Measurements from ENCODE around the gene RNF43. TPM values are rescaled to one million over a fixed set of nuclear protein-coding genes. Genes with fewer than 3 reads are reported as not detected.

Gene RNF43
- polyA plus RNA-seq (2012; ENCODE audit: insufficient read depth, insufficient read length, low read depth), result not detected

GRCh38 chr17:58417300-58418092 lies at the start of gene RNF43:
Gene RNF43, minus strand, starts transcription at chr17:58417534. Its CDS starts 1,957 bp downstream, at chr17:58415577.
- DNase-seq, result peak; percentile 77
- H3K4me1 ChIP-seq, result no peaks in the 10 kb centered on the region
- H3K4me3 ChIP-seq (ENCODE audit: low read depth, low read length), result no peak within 1 kb of the TSS
- H3K36me3 ChIP-seq, result no peaks in the 10 kb centered on the region
- peaks cover 92% of the 10 kb centered on the region for H3K27me3 ChIP-seq
- no peaks in the 10 kb centered on the region for H3K9me3 ChIP-seq
- TF ChIP-seq CTCF (IDR thresholded peaks at IDR 0.05; ENCODE audit: low read depth, low read length), result peak; percentile 95

- no peaks in the 10 kb centered on the region for H3K4me1 ChIP-seq
- no peaks in the 10 kb centered on the region for H3K9me3 ChIP-seq
- DNase-seq, result no peak
- peaks cover 23% of the 10 kb centered on the region for H3K27me3 ChIP-seq
- no peak for TF ChIP-seq CTCF (IDR thresholded peaks at IDR 0.05; ENCODE audit: low read depth, low read length)
- H3K4me3 ChIP-seq (ENCODE audit: low read depth, low read length), result no peak overlapping the region
- H3K36me3 ChIP-seq, result no peaks in the 10 kb centered on the region
Measured at GRCh38 chr17:58455491-58455890, 38.2 kb upstream of the RNF43 start.

- no peak for DNase-seq
- TF ChIP-seq CTCF (IDR thresholded peaks at IDR 0.05; ENCODE audit: low read depth, low read length), result no peak
- peaks cover 23% of the 10 kb centered on the region for H3K27me3 ChIP-seq
Measured at GRCh38 chr17:58452738-58453137, 35.4 kb upstream of the RNF43 start.

GRCh38 chr17:58447039-58447975 lies 30.0 kb upstream of the RNF43 start:
- Histone ChIP-seq H3K36me3 (no peaks in the 10 kb centered on the region), H3K27me3 (peaks cover 32% of the 10 kb centered on the region), H3K9me3 (no peaks in the 10 kb centered on the region), H3K4me3 (ENCODE audit: low read depth, low read length) (no peak overlapping the region), H3K4me1 (no peaks in the 10 kb centered on the region)
- peak; percentile 83 for DNase-seq
- TF ChIP-seq CTCF (IDR thresholded peaks at IDR 0.05; ENCODE audit: low read depth, low read length), result peak; percentile 96

More at GRCh38 chr17:58452738-58453137, 35.4 kb upstream of the RNF43 start:
- H3K4me1 ChIP-seq, result no peaks in the 10 kb centered on the region
- H3K36me3 ChIP-seq, result no peaks in the 10 kb centered on the region
- H3K4me3 ChIP-seq (ENCODE audit: low read depth, low read length), result no peak overlapping the region
- H3K9me3 ChIP-seq, result no peaks in the 10 kb centered on the region

GRCh38 chr17:58446086-58446485 lies 28.8 kb upstream of the RNF43 start:
- no peaks in the 10 kb centered on the region for H3K4me1 ChIP-seq
- H3K27me3 ChIP-seq, result peaks cover 44% of the 10 kb centered on the region
- TF ChIP-seq CTCF (IDR thresholded peaks at IDR 0.05; ENCODE audit: low read depth, low read length), result no peak
- H3K9me3 ChIP-seq, result no peaks in the 10 kb centered on the region
- no peak overlapping the region for H3K4me3 ChIP-seq (ENCODE audit: low read depth, low read length)
- no peak for DNase-seq
- no peaks in the 10 kb centered on the region for H3K36me3 ChIP-seq
